Keratinocyte (primary cell): ENCODE data around the gene PARD3B.

ENCODE experiments used
- CTCF ChIP-seq, 3 experiments: IDR thresholded peaks in 1 of 3; conservative IDR thresholded peaks in 1 of 3; optimal IDR thresholded peaks in 1 of 3; 2 replicates in 2 of 3; 3 replicates in 1 of 3; pipeline versions ENCODE3 to v1.5.1; 2011; ENCODE audit warnings: low read length in 3 of 3, mild to moderate bottlenecking in 3 of 3, moderate library complexity in 2 of 3, control low read depth in 1 of 3, inconsistent platforms in 1 of 3; ENCODE audit not compliant: insufficient read depth in 2 of 3; ENCODE audit errors: extremely low read depth in 1 of 3
- EZH2 ChIP-seq: IDR thresholded peaks from one replicate; pipeline ENCODE4 v1.6.1; 2012; ENCODE audit warnings: inconsistent platforms, mild to moderate bottlenecking, low read length, moderate library complexity

- no peak for TF ChIP-seq CTCF (optimal IDR thresholded peaks at IDR 0.05 in 1 of 3, IDR thresholded peaks at IDR 0.05 in 1 of 3, conservative IDR thresholded peaks at IDR 0.05 in 1 of 3; ENCODE audit: extremely low read depth in 1 of 3, insufficient read depth in 2 of 3, low read length in 3 of 3)
- TF ChIP-seq EZH2 = no peak
Measured at GRCh38 chr2:204842661-204843485, 297.6 kb downstream of the PARD3B start.
